GM18870 (cell line): ENCODE results near the gene EPM2AIP1.
"Not testable (repeated sequence)": the region's sequence is repeated elsewhere in the genome, so short reads cannot be mapped to it uniquely, and the experiment has no call there.

Experiments used
- ATAC-seq: cut with Tn5 transposase; IDR thresholded peaks from one replicate; pipeline ENCODE4 v1.9.1; 2021; ENCODE audit warnings: moderate library complexity; ENCODE audit not compliant: unreplicated experiment

Gene EPM2AIP1

DNA sequence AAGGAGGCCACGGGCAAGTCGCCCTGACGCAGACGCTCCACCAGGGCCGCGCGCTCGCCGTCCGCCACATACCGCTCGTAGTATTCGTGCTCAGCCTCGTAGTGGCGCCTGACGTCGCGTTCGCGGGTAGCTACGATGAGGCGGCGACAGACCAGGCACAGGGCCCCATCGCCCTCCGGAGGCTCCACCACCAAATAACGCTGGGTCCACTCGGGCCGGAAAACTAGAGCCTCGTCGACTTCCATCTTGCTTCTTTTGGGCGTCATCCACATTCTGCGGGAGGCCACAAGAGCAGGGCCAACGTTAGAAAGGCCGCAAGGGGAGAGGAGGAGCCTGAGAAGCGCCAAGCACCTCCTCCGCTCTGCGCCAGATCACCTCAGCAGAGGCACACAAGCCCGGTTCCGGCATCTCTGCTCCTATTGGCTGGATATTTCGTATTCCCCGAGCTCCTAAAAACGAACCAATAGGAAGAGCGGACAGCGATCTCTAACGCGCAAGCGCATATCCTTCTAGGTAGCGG, at the start of gene EPM2AIP1:
TSS of gene EPM2AIP1 (minus strand) at position 326 of the 520 bp plus-strand sequence. CDS start at position 272, 54 bp downstream.
- ATAC-seq = peak; percentile 13

DNA sequence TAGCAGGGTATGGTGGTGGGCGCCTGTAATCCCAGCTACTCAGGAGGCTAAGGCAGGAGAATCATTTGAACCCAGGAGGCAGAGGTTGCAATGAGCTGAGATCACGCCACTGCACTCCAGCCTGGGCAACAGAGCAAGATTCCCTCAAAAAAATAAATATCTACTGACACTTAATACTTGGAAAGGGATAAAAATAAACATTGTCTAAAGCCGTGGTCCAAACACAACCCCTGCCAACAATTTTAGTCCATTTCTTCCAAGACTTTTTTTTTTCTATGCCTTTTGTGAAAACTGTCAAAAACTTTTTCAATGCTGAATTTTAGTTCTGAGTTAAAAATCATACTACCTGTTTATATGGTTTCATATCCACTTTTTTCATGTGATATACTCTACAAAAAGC, 49.8 kb upstream of the EPM2AIP1 start:
- not testable (repeated sequence) for ATAC-seq

DNA sequence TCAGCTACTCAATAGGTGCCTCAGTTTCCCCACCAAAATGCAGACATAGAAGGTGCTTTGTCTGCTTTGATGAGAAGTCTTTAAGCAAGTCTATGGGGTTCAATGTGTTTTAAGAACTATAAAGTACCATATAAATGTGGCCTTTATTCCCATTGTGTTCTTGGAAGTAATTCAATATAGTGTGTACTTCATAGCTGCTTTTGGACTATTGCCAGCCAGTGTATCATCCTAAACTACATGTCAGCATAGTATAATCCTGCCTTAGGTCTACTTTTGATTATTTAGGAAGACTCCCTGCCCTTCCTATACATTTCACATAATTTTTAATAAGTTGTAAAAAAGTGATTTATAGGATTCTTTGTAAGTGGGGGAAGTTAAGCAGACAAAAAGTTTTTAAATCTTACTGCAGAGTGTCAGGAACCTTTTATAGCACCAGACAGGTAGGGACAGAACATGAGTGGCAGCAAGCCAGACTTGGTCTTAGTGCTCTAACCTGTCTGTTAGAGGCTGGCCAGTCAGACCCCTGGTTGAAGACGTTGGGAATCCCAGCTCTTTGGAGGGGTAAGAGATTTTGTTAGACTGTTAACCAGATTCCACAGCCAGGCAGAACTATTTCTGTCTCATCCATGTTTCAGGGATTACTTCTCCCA, 48.7 kb upstream of the EPM2AIP1 start:
- no peak for ATAC-seq

DNA sequence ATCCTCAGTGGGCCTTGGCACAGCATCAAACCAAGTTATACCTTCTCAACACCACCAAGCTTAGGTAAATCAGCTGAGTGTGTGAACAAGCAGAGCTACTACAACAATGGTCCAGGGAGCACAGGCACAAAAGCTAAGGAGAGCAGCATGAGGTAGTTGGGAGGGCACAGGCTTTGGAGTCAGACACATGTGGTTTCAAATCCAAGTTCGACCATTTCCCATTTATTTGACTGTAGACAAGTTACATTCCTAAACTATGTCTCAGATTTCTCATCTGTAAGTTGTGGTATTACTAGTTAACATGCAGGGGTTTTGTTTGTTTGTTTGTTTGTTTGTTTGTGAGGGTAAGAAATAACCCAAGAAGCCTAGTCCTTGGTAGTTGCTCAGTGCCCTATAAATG, 47.3 kb upstream of the EPM2AIP1 start:
- no peak for ATAC-seq

DNA sequence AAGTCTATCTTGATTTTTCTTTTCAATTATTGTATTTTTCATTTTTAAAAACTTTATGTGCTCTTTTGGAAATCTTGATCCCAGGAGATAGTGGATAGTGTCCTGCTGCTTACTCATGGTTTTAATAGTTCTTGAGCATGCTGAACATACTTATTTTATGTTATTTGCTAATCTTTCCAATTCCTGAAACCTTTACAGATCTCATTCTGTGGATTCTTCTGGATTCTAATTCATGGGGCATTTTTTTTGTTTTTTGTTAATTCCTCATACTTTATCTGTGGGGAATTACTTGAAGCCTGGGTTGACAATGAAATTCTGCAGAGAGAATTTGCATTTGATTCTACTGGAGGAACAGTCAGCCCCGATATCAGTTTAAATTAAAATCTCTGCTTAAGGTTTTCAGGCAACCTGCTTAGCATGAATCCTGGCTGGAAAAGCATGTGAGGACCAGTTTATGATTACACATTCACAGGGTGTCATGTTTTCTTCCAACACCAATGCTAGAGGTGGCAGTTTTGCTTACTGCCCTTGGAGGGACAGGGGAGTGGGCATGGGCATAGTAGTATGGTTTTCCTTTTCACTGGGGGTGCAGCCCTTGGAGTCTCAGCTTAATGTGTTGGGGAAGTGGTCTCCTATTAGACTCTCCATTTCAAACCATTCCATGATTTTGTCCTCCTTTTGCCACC, 46.4 kb upstream of the EPM2AIP1 start:
- ATAC-seq = no peak

DNA sequence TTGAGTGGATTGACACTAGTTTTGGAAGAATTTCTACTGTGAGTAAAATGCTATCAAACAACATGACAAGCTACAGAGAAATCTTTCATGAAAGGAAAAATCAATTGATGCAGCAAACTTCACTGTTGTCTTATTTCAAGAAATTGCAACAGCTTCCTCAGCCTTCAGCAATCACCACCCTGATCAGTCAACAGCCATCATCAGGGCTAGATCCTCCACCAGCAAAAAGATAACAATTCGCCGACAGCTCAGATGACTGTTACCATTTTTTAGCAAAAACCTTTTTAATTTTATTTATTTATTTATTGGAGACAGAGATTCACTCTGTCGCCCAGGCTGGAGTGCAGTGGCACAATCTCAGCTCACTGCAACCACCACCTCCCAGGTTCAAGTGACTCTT, 44.4 kb upstream of the EPM2AIP1 start:
- ATAC-seq = no peak

DNA sequence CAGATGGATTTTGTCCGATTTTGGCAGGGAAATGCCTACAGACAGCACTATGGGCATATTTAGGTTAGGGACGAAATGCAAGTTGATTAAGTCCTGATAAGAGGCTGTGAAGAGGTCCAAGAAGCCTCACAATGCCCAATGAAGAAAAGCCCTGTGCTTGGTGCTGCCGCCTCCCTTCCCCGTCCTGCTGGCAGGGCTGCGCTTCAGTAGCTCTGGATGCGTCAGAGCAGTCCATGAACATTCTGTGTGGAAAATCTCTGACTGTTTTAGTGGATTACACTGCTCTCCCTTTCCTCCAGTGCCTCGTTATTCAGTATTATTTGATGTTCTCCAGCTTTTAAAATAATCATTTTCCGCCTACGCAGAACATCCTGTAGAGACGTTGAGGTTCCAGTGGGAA, 40.0 kb upstream of the EPM2AIP1 start:
- ATAC-seq = no peak

DNA sequence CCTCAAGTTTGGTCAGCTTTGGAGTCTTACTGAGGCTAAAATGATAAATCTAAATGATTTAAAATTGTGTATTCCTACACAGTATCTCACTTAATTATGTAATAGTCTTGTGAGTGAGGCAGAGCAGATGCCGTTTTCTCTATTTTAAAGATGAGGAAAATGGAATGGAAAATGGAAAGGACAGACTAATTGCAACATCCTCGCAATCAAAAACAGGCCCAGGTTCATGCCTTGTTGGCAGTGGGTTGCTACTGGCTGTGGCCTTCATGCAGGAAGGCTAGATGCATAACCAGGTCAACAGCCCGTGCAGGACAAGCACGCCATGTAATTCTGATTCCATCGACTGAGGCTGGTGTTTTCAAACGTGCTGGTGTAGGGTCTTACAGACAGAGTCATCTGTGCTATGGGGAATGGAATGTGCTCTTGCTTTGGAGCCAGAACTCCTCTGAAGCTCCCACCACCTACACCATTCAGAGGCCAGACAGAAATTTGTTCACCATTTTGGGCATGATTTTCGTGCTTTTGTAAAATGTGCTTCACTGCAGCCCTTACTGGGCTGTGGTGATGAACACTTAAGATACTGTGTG, 38.3 kb upstream of the EPM2AIP1 start:
- ATAC-seq = no peak

DNA sequence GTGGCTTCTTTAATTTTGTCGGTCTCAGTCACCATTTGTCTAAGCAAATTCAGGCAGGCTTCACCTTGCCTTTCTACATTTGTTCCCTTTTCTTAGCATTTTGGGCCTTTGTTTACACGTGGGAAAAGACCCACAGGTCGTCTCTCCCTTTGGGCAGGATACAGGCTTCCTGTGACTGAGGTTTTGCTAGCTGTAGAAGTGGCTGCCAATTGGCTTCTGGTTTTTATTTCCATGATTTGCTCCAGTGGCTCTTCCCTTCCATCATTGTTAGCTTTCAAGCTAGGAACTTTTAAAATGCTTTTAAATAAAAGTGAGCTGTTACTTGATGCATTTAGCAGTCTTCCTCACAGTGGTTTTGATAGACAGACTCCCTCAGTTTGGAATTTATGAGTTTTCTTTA, 37.7 kb upstream of the EPM2AIP1 start:
- no peak for ATAC-seq

DNA sequence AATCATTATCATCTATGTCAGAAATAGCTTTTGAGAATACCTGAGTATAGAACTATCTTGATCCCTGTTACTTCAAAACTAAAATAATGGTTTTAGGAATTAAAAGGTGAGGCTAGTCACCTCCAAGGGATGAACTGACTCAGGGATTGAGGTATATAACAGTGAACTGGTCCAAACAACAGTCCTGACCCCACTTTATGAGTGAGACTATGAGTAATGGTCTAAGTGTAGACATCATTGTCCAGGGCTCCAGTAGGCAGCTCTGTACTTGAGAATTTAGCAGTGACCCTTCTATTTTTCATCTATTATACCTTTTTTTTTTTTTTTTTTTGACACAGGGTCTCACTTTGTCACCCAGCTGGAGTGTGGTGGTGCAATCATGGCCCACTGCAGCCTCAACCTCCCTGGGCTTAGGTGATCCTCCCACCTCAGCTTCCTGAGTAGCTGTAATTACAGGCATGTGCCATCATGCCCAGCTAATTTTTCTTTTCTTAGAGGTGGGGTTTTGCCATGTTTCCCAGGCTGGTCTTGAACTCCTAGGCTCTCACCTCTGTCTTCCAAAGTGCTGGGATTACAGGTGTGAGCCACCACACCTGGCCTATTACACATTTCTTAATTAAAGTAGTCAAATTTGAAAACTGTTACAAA, 36.7 kb upstream of the EPM2AIP1 start:
- no peak for ATAC-seq

DNA sequence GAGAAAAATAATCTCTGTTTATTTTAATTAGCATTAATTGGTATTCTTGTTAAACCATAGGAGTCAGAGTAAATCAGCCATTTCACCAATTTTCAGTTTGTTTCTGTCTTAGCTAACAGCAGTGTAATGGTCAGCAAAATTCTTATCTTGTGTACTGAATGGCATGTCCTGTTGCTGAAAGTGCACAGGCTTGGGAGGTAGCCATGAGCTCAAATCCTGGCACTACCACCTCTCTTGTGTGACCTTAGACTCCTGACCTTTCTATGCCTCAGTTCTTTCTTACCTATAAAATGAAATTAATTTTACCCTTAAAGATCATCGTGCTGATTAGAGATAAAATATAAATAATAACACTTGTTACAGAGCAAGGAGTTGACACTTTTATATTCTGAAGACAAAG, 36.2 kb upstream of the EPM2AIP1 start:
- no peak for ATAC-seq

DNA sequence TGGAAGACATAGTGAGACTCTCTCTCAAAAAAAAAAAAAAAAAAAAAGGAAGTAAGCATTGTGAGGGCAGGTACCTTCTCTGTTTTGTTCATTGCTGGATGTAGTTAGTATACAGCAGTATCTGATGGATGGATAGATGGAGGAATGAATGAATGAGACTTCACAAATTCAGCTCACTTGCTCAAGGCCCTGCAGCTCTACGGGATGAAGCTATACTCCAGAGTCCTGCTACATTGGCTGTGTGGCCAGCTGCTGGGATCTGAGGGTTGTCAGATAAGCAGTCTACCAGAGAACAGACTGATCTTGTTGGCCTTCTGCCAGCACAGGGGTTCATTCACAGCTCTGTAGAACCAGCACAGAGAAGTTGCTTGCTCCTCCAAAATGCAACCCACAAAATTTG, 35.4 kb upstream of the EPM2AIP1 start:
- ATAC-seq = no peak

DNA sequence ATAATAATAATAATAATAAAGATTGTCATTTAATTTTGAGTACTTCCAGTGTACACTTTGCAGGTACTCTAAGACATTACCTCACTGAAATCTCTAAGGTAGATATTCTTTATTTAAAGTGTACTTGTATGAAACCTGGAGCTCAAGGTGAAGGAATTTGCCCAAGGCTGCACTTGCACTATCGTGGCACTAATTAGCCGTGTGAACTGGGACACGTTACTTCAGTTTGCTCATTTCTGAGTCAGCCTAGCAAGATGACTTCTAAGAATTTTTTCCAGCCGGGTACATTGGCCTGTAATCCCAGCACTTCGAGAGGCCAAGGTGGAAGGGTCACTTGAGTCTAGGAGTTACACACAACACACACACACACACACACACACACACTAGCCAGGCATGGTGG, 33.9 kb upstream of the EPM2AIP1 start:
- no peak for ATAC-seq

DNA sequence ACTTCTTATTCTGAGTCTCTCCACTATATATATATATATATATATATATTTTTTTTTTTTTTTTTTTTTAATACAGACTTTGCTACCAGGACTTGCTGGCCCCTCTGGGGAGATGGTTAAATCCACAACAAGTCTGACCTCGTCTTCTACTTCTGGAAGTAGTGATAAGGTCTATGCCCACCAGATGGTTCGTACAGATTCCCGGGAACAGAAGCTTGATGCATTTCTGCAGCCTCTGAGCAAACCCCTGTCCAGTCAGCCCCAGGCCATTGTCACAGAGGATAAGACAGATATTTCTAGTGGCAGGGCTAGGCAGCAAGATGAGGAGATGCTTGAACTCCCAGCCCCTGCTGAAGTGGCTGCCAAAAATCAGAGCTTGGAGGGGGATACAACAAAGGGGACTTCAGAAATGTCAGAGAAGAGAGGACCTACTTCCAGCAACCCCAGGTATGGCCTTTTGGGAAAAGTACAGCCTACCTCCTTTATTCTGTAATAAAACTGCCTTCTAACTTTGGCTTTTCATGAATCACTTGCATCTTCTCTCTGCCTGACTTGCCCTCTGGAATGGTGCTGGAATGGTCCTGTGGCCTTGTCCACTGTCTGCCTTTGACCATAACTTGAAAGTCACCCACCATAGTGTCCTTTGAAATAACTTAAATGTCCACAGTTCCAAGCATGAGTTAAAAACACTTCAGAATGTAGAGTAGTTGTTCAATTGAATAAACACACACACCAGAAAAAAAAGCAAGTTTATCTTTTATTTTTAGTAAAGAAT, 32.8 kb upstream of the EPM2AIP1 start:
- ATAC-seq = no peak

DNA sequence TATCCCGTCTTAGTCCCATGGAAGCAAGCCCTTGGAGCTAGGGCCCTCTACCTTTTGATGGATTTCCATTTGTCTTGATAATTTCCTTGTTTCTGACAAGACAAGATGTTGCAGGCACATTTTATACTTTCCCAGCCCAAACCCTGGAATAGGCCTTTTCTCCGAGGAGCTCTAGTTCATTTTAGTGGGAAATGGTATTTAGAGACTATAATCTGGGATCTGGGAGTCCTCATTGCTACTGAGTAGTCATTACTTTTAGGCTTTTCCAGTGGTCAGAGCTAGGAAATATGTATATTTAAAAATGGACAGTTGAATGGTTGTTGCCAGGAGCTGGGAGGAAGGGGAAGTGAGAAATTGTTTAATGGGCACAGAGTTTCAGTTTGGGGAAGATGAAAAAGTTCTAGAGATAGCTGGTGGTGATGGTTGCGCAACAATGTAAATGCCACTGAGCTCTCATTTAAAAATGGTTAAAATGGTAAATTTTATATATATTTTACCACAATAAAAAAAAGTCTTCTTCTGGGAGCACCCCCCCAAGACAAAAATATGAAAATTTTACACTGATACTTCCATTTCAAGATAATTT, 32.0 kb upstream of the EPM2AIP1 start:
- ATAC-seq = peak; percentile 52

DNA sequence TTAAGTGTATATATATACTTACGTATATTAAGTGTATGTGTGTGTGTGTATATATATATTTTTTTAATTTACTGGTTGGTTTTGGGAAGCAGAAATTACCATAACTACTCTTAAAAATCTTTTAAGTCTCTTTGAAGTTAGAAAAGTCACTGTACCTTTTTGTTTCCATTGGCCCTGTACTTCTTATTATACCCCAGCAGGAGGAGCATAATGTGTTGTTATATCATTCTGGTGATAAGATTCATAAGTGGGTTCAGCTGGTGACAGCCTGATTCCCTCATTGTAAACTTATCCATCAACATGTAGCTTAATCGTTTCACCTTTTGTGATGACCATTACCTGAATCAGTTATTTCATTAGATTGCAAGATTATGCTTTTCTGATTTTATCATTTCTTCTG, 31.2 kb upstream of the EPM2AIP1 start:
- no peak for ATAC-seq

DNA sequence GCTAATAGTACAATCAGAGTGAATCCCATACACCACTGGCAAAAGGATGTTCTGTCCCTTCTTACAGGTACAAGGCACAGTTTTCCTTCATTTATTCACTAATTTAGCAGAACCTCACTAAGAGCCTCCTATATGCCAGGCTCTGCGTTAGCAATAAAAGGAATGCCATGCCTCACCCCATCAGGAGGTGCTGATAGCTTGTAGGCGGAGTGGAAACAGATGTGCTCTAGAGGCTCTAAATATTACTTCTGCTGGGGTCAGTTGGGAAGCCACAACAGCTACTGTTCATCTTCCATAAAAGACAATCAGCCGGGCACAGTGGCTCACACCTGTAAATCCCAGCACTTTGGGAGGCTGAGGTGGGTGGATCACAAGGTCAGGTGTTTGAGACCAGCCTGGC, 24.8 kb upstream of the EPM2AIP1 start:
- no peak for ATAC-seq

DNA sequence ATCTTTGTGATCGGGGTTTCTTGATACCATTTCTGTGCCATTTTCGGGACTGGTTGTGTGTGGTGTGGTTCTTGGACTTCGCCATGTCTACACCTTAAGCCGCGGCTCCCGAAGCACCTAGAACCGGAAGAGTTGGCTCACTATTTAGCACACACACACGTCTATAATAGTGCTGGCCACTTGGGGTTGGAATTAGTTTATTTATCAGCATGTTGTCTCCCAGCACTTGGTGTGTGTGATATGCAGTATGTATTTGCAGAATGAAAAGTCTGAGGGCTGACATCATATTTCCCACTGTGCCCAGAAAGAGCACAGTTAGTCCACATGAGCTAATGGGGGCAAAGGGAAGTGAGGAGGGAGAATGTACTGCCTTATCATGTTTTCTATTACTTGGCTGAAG, 24.0 kb upstream of the EPM2AIP1 start:
- no peak for ATAC-seq

DNA sequence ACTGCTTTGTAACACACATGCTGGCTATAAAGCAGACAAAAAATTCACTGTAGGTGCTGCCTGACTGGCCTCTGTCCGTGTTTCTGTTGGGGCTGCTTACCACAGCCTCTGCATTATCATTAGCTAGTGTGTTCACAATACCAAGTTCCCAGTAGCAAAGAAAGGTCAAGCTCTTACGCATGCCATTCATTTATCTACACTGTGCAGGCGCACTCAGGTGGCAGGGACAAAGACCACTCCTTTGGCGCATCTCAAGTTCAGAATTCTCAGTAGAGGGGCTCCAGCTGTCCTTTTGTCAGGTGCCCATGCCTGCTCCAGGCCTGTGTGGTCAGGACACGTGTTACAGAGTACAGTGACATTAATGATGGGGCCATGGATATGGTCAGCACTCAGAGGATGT, 22.7 kb upstream of the EPM2AIP1 start:
- no peak for ATAC-seq

DNA sequence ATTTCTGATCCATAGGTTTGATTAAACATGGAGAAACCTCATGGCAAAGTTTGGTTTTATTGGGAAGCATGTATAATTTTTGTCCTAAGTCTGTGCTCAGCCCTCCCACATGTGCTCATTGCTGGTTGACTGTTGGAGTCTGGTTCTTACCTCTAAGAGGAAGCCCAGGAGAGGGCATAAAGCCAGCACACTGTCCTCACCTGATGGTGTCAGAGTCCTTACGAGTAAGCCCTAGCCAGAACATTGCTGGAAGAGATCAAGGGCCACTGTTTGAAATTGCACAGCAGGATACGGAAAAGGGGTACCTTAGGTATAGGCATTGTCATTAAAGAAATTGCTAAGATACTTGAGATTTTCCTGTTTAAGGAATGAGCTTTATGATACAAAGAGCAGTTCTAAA, 21.7 kb upstream of the EPM2AIP1 start:
- no peak for ATAC-seq
